HG03159 (cell line): Measurements from ENCODE around the gene RAB40C.

Experiments
- ATAC-seq: cut with Tn5 transposase; IDR thresholded peaks from one replicate; pipeline ENCODE4 v1.9.1; 2021; ENCODE audit warnings: mild to moderate bottlenecking, moderate library complexity; ENCODE audit not compliant: unreplicated experiment

The RAB40C gene

GRCh38 chr16:559021-559380, 30.9 kb upstream of the RAB40C start:
- ATAC-seq, result no peak

DNA sequence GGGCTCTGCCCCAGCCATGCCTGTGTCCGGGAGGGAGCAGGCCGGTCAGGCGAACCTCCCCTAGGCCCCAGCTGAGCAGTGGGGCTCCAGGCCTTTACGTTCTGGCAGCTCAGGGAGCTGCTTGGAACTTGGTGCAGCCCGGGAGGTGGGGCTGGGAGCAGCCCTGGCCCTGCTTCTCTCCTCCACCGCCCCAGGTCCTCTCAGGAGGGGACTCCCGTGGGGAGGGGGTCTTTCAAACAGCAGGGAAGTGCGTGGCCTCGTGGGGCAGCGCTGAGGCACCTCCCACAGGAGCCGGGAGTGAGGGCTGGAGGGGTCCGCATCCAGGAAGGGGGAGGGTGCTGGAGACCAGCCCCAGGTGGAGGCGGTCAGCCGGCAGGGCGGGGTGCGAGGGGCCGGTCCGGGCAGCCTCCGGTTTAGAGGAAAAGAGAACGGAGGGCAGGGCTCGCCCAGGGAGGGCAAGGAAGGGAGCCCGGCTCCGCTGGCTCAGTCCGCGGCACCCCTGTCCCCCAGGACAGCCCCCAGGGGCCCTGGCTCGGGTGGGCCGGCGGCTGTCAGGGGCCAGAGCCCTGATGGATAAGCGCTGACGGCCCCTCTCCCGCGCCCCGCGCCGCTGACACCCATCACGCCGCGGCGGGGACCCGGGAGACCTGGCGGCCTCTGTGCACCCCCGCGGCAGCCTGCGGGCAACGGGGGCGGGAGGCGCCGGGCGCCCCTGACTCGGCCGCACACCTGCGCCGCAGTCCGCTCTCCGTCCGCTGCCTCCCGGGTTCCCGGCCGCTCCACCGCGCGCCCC, 30.3 kb upstream of the RAB40C start:
- no peak for ATAC-seq

- no peak for ATAC-seq
These were observed 29.6 kb upstream of the RAB40C start, which contains the start of gene PRR35 for GRCh38 chr16:560204-560700. PRR35 (plus strand) TSS chr16:560394; CDS start chr16:563295, 2,901 bp downstream.

DNA sequence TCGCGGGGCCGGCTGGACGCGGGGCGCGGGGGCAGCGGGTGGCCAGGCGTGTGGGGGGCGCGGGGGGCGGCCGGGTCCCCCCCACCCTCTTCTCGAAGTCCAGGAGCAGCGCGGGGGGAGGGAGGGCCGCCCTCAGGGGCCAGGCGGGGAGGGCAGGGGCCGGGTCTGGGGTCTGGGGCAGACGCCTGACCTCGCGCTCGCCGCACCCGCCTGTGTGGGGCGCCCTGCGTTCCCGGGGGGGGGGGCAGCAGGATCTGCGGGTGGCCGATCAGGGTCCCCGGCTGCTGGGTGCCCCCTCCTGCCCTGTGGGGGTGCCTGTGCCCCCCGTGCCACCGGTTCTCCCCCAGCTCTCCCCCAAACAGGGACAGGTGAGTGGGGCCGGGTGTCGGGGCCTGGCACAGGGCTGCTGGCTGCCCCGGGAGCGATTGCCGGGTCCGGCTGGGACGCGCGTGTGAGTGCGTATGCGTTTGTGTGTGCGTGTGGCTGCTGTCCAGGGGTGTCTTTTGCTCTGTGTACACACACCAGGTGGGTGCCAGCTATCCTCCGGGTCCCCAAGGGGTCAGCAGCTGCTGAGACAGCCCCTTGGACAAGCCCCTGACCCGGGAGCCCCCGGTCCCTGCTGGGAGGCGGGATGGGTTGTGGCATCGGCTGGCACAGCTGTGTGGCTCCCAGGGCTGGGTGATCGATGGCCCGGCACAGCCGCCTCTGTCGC, 29.0 kb upstream of the RAB40C start:
- no peak for ATAC-seq

- ATAC-seq, result no peak
These were observed 28.5 kb upstream of the RAB40C start for GRCh38 chr16:561413-561794.

- ATAC-seq, result no peak
These were observed 27.6 kb upstream of the RAB40C start for GRCh38 chr16:561957-562938.

- ATAC-seq, result no peak
These were observed 26.7 kb upstream of the RAB40C start for GRCh38 chr16:563072-563644.

- no peak for ATAC-seq
These were observed 25.0 kb upstream of the RAB40C start for GRCh38 chr16:564690-565418.

- no peak for ATAC-seq
These were observed 24.2 kb upstream of the RAB40C start for GRCh38 chr16:565419-566330.

GRCh38 chr16:566475-567372, 23.1 kb upstream of the RAB40C start, which contains the start of gene NHLRC4:
NHLRC4 (plus strand) TSS chr16:567005; CDS start chr16:568048, 1,043 bp downstream.
- ATAC-seq, result no peak

- ATAC-seq, result no peak
These were observed 22.3 kb upstream of the RAB40C start for GRCh38 chr16:567373-568256.

DNA sequence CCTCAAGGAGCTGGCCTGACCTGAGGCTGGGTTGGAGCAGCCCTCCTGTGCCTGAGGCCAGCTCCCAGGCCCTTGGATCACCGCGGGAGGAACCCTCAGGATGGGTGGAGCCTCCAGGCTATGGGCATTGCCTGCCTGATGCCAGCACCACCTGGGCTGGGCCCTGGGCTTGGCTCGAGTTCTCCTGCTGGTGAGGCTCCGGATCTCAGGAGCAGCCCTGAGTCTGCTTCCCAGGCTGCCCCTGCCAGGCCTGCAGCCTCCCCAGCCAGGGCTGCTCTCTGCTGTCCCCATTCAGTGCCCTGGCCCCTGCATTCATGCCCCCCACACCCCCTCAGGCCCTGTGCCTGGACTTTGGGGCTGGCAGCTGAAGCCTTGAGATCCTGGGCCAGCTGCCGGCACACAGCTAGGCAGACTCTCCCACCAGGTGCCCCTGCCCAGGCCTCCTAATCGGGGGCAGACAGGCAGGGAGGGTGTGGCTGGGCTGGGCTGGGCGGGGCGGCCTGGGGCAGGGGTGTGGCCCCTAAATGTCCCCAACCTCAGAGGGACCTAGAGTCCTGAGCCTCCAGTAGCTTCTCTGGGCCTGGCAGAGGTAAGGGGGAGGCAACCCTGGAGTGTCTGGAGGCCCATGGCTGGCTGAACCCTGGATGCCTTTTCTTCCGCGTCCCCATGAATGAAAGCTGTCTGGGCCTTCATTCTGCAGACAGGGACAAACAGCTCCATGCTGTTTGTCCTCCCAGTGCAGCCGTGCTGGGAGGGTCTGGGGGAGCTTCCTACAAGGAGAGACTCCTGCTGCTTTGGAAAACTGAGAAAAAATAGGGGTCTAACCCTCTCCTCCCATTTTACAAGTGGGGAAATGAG, 21.2 kb upstream of the RAB40C start:
- ATAC-seq, result no peak

- peak; percentile 46 for ATAC-seq
These were observed 20.2 kb upstream of the RAB40C start, which contains the start of gene PIGQ for GRCh38 chr16:569445-570254. PIGQ (plus strand) TSS chr16:569968; CDS start chr16:574075, 4,107 bp downstream.

DNA sequence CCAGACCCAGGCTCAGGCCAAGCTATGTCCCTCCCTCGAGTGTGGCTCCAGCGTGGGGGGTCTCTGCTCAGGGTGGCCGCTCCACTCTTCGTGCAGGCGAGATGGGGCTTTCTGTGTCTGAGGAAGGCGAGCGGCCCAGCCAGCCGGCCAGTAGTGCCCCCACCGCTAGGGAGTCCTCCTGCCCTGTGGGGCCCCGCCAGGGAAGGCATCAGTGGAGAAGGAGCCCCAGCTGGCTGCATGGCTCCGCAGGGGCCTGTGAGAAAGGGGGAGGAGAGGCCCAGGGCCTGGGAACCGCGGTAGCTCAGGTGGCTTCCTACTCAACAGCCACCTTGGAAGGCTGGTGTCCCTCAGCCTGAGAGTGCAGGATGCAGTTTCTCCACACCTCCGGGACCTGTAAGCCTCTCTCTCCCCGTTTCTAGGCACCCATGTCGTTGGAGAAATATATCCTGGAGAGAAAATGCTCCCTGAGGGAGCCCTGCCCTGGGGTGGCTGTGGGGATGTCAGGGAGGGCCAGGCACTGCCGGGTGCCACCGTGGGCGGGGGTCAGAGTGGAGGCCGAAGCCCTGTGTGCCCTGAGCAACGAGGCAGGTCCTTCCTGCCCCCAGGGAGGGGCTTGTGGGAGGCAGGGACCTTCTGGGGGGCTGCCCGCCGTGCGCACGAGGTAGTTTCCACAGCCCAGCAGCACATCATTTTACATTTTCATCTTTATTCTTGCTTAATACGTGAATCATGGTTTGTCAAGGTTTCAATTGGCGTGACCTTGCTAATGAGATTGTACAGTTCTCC, 16.8 kb upstream of the RAB40C start:
- ATAC-seq, result no peak
